Epidermal melanocyte (primary cell): ENCODE measurements around the gene TES.

Experiments used
- DNase-seq: peaks from one replicate; pipeline ENCODE4 v3.0.0; 2011; ENCODE audit warnings: low spot score; ENCODE audit not compliant: insufficient read length

Gene TES

DNA sequence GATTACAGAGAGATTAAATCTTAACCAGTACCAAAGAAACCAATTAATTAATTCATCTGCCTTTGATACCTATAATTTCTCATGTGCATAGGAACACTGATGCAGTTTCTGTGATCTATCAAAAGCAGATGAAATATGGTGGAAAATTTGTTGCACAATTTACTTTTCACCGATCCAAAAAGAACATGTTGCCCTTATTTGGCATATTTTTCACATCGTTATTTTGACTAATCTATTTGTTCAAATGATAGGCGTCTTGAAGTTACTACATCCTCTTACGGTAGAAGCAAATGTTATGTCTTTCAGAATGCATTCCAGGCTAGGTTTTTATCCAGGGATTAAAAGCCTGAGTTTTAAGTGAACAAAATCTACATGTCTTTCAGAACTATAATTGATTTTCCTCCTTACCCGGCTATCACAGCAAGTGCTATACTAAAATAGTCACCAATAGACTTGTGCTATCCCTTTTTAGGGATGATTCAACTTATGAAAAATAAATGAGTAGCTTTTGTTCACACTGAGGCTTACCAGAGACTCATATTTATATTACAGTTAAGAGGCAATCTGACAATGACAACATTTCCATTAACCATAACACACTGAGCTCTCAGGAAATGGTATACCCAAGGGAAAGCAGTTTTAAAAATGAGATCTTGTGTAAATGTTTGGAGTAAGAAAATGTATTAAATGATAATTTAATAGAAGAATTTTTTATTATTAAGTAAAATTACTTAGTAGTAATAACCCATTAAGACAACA is 16.8 kb upstream of the TES start:
- no peak for DNase-seq

DNA sequence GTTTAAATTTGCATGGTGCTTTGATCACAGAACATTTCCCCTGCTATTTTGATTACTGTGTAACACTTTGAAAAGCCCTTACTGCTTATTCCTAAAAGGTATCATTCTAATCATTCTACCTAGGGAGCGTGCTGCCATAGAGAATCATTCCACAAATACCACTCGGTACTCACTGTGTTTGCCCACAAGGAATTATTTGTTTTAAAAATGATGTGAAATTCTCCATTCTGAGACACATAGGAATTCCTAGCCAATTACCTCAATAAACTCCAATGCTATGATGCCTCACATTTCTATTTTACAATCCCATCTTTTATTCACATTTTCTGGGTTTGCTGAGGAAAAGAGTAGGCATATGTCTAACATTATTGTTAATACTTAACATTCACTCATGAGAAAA is 16.2 kb upstream of the TES start:
- DNase-seq, result no peak

DNA sequence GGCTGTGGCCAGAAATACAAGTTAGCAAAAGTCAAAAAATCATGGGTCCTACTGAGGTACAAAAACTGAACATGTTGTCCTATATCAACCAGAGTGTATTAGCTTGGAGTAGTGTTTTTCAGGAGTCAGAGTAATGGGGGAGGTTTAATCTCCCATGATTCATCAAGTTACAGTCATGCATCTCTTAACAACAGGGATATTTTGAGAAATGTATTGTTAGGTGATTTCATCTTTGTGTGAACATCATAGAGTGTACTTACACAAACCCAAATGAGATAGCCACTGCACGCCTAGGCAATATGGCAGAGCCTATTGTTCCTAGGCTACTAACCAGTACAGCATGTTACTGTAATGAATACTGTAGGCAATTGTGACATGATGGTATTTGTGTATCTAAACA is 14.9 kb upstream of the TES start:
- no peak for DNase-seq

DNA sequence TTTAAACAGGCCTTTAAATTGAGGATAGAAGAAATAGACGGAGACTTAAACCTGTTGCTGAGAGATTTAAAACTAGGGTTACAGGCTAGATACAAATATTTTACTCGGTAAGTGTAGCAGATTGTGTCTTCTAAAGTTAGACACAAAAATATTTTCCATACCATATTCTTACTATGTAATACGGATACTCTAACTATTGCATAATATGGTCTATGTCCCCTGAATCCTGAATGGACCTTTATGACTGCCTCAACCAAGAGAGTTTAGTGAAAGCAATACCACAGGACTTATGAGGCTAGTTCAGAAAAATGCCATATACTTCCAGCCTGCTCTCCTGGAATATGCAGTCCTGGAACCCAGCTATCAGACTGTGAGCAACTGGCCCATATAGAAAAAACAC is 13.4 kb upstream of the TES start:
- no peak for DNase-seq

DNA sequence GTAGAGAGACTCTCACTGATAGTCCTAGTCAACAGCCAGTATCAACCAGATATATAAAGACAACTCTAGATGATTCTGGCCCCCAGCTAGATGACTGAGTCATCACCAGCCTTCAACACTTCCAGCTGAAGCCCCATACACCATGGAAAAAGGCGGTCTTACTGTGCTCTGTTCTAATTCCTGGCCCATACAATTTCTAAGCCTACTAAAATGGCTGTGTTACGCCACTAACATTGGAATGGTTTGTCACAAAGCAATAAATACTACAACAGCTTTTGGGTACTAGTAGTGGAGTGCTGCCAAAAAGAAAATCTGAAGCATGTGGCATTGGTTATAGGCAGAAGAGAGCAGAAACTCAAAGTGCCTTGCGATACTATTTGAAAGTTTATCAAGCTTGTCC is 13.0 kb upstream of the TES start:
- DNase-seq, result no peak

DNA sequence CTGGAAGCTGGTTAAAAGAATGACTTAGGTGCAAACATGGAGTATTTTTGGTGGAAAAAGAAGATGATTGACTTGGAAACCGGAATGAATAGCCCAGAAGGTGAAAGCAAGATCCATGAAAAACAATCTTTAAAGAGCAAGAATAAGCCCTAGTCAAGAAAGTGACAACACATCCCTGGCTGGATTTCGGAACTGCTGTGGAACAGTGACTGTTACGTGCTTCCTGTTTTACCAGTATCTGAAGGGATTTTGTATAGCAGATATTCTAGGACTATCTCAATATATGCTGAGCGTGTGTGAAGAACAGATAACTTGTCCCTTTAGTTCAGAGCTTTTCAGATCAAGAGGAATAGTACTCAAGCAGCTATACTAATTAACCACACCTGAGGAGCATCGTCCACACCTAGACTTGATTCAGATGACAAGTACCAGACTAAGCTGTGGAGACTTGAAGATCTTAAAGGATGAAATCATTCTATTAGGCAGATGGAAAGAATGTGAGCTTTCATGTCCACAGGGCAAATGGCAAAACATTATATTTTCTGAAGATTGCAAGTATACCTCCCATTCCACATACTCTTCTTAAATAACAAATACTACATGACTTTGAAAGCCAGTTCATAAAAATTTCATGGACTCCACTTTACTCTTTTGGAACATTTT is 11.5 kb upstream of the TES start:
- no peak for DNase-seq

DNA sequence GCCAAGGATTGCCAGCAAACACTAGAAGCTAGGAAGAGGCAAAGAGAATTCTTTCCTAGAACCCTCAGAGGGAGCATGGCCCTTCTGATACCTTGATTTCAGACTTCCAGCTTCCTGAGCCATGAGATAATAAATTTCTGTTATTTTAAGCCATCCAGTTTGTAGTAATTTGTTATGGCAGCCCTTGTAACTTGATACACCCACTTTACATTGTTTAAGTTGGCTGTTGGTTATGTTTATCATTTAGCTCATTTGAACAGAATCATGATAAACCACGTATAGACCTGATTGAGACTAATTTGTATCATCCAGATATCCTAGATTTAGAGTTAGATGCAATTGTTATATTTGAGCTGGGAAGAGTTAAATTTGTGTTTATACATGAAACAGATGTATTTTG is 9.4 kb upstream of the TES start:
- no peak for DNase-seq

DNA sequence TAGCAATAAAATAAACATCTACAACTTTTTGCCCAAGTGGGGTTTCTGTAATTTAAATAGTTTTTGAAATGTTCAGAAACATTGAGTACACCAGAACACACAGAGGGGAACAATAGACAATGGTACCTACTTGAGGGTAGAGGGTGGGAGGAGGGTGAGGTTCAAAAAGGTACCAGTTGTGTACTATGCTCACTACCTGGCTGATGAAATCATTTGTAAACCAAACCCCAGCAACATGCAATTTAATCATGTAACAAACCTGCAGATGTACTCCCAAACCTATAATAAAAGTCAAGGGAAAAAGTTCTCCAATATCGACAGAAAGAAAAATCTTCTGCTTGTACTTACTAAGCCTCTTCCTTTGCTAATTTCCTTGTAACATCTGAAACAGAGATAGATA is 4.2 kb upstream of the TES start:
- DNase-seq, result no peak

DNA sequence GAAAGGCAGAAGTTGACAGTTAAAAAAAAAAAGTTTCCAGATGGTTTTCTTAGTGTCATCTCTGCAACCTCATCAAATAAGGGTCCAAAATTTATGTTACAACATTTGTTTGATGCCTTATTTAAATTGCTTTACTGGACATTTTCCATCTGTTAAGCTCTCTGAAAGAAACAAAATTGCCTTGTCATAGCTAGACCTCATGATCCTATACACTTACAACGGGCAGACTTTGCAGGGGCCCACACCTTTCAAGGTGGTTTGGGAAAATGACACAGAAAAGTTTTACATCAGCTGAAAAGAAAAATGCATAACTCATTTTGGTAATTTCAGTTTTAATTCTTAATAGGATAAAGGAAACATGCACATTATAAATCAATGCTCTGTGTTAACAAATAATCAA is 1.4 kb upstream of the TES start:
- DNase-seq, result no peak

DNA sequence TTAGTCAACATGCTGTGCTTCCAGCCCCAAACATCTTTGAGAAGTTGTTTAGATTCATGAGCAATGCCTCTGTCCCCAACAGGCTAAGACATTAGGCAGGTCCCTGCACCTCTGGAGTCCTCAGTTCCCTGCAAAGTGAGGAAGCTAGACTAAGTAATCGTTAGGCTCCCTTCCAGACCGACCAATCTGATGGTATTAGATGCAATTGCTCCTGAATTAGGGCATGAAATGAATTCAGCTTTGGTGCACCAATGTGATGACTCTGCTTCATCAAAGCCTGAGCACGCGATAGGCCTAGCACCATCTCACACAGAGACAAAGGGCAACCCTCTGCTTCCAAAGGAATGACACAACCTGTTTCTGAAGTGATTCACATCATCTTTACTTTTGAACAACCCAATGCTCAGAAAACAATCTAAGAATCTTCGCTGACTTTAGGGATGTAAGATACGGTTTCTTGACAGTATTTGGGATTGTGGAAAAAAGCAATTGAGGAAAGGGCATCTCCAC is 723 bp upstream of the TES start:
- DNase-seq, result no peak

DNA sequence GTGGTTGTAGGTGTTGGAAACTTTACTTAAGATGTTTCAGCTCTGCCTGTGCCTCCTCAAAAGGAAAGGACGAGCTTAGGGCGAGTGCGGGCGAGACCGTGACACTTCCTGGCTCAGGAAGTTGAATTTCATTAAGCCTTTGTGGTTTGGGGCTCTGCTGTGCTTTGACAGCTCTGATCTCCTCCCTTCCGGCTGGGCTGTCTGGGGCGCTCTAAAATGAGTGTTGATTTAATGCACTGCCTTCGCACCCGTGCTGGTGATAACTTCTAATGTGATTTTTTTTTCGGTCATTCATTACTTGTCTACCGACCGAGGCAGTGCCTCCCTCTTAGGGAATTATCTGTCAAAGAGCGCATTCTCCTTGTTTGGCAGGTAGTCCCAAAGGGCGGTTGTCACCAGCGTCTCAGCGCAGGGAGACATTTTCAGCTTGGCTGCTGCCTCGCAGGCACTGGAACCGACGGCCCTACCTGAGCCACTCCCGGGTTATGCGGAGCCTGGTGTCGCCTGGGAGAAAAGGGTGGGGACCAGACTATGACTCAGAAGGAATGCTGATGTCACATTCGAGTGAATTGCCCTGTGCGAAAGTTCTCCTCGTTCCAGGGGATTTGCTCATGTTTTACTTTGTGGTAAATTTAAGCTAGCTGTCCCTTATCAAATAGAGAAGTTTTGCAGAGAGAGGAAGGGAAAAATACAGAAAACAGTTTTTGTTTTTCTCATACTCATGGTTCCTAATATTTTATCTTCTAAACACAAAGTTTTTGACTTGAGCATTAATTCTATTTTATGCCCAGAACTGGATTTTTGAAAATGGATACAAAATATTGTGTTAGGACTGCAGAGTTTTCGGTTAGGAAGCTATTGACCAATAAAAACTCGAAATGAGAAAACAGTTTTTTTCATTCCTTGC is 920 bp downstream of the TES start:
- no peak for DNase-seq

DNA sequence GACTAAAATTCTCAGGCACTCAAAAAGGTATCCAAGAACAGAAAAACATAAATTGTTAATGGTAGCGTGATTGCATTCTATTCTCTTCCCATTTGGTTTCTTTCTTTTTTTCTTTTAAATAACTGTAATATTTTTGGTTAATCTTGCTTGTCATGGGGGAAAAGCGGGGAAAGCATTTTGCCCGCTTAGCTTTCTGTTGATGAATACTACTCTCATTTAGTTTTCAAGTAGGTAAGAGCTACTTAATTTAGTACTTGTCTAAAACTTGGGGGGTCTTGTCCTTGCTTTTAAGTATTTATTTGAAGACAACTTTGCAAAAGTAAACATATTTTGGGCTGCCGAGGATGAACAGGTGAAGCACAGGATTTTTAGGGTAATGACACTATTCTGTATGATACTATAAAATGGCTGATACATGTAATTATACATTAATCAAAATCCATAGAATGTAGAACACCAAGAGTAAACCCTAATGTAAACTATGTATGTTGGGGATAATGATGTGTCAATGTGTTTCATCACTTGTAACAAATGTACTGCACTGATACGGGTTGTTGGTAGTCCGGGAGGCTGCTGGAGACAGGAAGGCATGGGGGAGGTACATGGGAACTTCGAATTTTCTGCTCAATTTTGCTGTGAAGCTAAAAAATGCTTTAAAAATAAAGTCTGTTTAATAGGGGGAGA is 1.7 kb downstream of the TES start:
- no peak for DNase-seq

DNA sequence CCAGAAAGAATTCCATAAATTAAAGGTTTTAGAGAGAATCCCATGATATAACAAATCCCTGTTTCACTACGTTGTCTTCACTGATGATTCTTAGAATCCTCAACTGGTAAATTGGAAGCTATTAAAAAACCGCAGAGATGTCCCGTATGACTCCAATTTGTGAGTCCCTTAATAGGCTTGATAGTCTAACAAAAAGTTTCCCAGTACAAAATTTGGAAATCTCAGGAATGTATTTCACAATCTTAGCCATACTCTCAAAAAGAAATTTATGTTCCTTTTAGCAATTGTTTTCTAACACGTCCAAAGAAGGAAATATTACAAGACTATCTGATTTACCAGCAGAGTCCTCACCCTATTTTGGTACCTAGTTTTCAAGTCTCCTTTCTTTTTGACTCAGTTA is 2.5 kb downstream of the TES start:
- no peak for DNase-seq

DNA sequence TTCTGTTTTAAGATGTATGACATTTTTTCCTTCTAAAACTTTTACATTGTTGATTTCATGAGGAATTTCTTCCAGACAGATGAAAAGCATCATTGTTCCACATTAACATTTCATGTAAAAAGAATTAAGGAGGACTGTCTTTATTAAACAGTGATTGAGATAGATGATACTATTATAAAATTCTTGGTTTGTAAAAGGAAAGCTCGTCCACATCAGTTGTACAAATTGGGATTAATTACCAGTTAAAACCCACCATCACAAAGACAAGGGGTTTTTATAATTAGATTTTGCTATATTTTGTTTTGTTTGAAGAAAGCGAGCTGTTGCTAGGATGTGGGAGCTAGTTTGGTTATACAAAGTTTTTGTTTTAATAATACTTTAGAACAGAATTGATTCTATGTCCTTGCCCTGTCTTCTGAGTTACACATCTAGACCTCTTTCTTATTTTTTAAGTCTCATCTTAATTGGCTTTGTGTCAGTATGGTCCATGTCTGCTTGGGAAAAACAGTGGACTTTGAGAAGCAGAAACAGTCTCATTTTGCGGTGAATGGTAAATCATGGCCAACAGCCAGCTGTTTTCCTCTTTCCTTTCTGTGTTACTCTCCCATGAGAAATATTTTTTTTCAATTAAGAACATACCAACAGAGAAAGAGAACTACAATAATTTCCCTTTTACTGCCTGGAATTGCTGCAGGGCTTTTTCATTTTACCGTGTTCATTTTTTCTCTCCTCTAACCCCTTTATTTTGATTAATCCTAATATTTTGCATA is 3.2 kb downstream of the TES start:
- DNase-seq, result no peak

DNA sequence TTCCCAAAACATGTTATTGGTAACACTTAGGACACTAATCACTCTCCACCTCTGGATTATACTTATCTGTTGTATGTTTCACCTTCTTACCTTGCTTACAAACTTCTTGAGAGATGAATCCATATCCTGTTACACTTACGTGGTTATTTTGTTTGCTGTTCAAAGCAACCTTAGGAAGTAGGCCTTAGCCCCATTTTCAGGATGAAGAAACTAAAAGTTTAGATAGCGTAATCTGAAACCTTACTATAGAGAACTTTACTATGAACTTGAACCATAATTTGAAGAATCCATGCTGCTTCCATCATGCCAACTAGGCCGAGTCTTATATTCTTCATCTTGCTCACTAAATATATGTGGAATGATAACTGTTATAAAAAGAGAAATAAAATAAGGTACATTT is 4.6 kb downstream of the TES start:
- no peak for DNase-seq

DNA sequence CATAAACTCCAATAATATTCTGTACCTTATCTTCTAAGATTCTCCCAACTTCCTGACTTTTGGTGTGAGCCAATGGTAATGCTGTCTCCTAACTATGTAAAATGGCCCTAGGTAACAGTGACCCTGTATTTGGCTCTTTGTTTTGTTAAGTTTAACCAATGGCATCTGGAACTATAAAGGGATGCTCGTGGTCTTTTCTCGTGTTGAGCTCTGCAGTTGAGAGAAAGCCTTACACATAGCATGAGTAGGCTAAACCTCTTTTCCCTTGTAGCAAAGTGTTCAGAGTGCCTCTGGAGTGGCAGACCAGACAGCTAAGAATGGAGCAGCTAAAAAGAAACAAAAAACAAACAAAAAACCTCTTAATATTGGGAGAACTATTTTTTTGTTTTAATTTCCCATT is 5.2 kb downstream of the TES start:
- DNase-seq, result no peak

DNA sequence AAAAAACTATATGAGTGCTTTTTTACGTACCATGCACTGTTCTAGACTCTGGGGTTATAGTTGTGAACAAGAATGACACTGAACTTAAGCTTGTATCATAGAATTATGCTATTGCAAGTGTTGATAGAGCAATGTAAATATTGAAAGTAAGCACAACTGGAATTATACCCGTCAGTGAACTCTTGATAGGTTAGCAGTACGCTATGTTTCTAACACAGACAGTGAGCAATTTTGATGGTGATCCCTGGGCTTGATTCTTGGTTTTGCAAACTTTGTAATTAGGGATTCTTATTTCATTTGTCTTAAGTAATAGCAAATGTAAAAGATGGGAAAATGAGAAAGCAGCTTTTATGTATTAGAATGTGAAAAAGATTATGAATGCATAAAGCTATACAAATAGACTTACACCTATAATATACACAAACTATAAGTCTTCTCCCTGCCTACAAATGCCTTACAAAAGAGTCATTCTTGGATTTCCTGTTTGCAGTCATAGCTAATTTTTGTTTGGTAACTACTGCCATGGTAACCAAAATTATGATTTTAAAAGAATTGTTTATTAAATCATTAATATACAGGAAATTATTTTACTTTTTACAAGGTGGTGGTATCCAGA is 6.7 kb downstream of the TES start:
- DNase-seq, result no peak

DNA sequence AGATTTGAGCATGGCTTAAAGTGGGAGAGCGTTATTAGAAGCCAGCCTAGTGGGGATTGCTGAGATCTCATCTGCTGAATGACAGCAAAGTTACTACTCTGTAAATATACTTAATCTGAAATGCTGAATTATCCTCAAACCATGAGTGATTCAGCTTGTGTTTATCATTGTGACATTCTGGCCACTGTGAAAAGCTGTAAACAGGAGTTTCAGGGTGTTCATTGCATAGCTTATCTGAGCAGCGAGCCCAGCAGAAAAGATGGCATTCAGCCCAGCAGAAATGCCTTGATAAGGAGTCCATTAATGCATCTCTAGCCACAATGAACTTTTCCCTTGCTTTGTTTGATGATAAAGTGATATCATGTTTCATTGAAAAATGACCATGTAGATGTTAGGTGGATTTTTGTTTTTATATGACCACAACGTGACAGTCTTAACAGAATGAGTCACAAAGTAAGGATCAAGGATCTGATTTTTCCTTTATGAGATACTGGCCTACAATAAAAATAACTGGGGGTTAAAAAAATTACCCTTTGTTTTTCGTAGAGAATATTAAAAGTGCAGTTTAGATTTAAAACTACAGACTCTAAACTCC is 7.8 kb downstream of the TES start:
- no peak for DNase-seq

DNA sequence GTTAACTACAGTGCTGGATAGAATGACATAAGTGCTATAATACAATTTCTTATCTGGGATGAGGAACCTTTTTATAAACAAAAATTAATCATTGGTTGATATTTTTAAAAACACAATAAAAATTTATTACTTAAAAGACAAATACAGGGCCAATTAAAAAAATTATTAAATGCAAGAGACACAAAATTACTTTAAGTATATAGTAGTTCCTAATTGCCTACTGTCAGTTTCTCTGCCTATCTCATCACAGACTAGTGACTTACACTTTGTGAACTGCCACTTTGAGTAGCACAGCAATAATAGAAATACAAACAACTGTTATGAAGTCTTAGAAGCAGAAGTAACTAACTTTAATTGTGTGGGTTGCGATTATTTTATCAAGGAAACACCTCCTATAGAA is 8.4 kb downstream of the TES start:
- no peak for DNase-seq

DNA sequence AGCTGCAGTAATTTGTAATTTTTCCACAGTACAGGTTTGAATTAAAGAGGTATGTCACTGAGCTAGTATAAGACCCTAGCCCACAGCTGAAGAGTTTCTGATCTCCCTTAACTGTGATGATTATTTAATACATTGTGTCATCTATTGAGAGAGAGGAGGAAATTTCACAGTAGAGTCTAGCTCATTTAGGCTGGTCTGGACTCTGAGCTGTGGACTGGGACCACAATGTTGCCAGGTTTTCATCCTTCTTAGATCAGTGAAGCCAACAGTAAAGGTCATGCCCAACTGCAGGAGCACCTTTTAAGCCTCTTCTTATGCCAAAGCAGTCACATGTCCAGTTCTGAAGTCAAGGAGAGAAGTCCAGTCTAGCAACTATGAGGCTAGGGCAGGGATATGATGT is 8.9 kb downstream of the TES start:
- no peak for DNase-seq
